ENCODE measurements around the gene SCAP.
"Not testable (repeated sequence)": the region's sequence is repeated elsewhere in the genome, so short reads cannot be mapped to it uniquely, and the experiment has no call there.

The SCAP gene

GRCh38 chr3:47479826-47480160, 4.1 kb upstream of the SCAP start:
- no peak for DNase-seq

DNA sequence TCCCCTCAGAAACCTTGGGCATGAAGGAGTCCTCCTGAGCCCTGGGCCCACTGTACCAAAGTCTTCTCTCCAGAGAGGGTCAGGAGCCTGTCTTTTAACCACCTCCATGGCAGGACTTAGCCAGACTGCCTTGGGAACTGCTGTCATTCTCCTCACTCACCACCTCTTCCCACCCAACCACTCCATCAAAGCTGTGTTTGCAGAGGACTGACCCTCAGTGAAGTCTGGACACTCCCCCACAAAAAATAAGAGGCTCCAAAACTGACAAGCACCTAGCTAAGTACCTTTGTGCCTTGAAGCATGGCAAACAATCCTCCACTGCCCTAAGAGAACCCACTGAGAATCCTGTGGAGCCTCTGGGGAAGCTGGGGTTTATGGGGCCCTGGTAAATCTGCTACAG, 2.3 kb upstream of the SCAP start:
- DNase-seq: no peak

DNA sequence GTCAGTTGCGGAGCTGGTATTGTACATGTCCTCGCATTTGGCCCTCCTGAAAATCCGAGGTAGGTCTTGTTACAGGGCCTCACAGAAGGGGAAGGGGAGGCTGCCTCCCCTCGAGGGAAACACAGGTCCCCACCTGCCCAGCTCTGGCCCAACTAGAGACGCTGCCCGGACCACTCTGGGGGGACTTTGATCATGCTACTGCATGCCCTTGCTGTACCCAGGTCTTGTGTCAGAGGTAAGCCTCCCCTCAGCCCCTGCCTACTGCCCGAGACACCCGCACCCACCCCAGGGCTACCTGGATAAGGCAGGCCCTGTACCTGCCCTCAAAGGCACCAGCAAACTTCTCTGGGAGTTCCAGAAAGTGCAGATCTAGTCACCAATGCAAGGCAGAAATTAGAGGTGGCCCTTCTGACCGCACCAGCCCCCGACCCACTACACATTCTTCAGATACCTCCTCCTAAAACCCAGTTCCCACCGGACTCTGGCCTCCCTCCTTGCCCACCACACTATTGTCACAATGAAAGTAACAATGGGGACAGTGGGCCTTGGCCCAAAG, 981 bp upstream of the SCAP start:
- no peak for DNase-seq

- no peak for DNase-seq
Observed at GRCh38 chr3:47476330-47476626, 537 bp upstream of the SCAP start.

GRCh38 chr3:47475029-47475569, 642 bp downstream of the SCAP start:
- peak; percentile 32 to 36 for DNase-seq

DNA sequence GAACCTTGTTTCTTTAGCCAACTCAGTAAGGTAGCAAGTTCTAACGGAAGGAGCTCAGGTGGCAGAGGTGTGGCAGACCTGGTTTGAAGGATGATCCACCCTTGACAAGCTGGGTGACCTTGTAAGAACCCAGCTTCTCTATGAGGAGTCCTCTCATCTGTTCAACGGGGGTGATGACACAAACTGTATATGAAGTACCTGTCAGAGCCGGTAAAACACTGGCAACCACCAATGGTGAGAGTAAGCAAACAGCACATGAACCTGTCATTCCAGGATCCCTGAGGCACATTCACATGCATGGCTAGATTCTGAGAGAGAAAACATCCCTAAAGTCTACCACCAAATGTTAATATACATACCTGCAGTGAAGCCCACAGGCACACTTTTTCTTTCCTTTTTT, 2.4 kb downstream of the SCAP start:
- no peak for DNase-seq

GRCh38 chr3:47469616-47470015, 6.1 kb downstream of the SCAP start:
- DNase-seq: no peak

- not testable (repeated sequence) for DNase-seq
Observed at GRCh38 chr3:47468315-47468714, 7.4 kb downstream of the SCAP start.

DNA sequence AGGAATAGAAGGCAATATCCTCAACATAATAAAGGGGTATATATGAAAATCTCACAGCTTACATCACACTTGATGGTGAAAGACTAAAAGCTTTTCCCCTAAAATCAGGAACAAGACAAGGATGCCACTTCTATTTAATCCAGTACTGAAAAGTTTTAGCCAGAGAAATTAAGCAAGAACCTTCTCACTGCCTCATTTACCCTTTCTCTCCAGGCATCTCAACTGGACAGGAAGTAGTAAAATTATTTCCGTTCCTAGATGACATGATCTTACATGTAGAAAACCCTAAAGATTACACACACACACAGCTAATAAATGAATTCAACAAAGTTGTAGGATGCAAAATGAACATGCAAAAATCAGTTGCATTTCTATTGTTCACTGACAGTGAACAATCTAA, 11.2 kb downstream of the SCAP start:
- DNase-seq: no peak

GRCh38 chr3:47459534-47460085, 16.1 kb downstream of the SCAP start:
- not testable (repeated sequence) for DNase-seq

DNA sequence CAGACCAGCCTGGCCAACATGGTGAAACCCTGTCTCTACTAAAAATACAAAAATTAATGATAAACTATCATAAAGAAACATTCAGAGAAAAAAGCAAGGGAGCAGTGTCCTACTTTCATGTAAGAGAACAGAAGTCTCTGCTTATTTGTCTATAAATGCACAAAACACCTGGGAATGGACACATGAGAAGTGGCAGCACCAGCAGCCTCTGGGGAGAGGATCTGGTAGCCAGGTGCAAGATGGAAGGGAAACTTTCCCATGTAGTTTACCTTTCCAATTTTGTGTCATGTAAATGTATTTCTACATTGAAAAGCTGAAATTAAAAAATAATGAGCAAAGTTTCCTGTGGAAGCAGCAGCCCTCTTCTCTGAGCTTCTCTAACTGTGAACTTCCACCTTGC, 18.8 kb downstream of the SCAP start:
- no peak for DNase-seq

DNA sequence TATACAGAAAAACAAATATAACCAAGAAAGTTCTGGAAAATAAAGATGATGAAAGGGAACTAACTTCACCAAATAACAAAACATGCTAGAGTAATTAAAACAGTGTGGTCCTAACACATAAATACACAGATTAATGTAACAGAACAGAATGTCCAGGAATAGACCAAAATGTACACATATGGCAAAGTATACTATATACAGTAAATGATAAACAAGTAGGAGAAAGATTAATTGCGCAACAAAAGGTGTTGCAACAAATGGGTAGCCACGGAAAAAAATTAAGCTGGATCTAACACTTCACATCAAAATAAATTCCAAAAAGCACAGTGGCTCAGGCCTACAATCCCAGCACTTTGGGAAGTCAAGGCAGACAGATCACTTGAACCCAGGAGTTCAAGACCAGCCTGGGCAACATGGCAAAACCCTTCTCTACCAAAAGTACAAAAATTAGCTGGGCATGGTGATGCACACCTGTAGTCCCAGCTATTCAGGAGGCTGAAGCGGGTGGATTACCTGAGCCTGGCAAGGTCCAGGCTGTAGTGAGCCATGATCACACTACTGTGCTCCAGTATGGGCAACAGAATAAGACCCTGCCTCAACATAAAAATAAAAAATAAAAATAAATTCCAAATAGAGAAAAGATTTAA, 19.8 kb downstream of the SCAP start:
- DNase-seq: no peak

- no peak for DNase-seq
Observed at GRCh38 chr3:47452453-47453215, 23.1 kb downstream of the SCAP start.

- no peak for DNase-seq
Observed at GRCh38 chr3:47444103-47444502, 31.6 kb downstream of the SCAP start.

DNA sequence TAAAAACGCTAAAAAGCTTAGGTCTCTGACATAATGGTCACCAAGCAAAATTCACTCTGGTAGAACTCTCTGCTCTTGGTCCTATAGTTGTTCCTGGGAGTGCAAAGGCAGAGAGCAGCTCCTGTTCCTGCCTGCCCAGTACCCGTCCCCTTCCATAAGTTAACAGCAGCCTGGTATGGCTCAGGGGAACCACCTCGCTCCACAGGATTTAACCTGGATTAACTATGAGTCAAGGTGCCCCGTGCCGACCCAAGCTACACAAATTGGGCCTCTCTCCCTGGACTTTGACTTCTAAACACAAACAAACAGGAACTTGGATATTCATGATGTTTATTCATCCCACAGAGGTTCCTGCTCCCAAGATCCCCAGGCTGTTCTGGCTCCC, 32.1 kb downstream of the SCAP start:
- DNase-seq: no peak

- DNase-seq: no peak
Observed at GRCh38 chr3:47441796-47442551, 33.8 kb downstream of the SCAP start.

GRCh38 chr3:47440131-47440530, 35.6 kb downstream of the SCAP start:
- no peak for DNase-seq

GRCh38 chr3:47436180-47436579, 39.6 kb downstream of the SCAP start:
- no peak for DNase-seq

- no peak for DNase-seq
Observed at GRCh38 chr3:47434849-47435248, 40.9 kb downstream of the SCAP start.

GRCh38 chr3:47433796-47434195, 41.9 kb downstream of the SCAP start:
- no peak for DNase-seq

DNA sequence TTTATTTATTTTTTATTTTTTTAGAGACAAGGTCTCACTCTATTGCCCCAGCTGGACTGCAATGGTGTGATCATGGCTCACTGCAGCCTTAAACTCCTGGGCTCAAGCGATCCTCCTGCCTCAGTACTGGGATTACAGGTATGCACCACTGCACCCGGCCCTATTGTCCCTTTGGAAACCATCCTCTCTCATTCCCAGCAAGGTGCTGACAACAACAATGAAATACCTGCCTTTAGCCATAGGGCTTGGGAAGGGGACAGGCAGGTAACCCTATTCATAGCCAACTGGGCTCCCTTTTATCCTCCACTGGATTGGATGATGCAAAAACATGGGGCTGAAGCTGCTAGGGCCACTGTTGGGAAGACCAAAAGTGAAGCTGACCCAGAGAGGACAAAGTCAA, 43.1 kb downstream of the SCAP start:
- DNase-seq: no peak

DNA sequence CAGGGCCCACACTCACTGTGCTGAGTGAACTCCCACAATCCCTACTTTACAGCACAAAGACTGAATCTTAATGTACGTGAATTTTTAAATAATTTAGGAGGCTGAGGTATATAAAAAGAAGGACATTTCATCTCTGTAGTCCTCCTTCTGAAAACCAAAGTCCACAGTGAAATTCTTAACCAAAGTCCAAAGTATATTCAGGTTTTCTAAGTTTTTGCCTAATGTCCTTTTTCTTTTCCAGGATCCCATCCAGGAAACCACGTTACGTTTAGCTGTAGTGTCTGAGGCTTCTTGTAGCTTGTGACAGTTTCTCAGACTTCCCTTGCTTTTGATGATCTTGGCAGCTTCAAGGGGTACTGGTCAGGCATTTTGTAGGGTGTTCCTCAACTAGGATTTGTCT, 44.5 kb downstream of the SCAP start:
- DNase-seq: no peak

- DNase-seq: no peak
Observed at GRCh38 chr3:47430606-47431005, 45.1 kb downstream of the SCAP start.

All from activated CD4-positive, alpha-beta T cell treated with anti-CD3 and anti-CD28 coated beads, Interleukin-2, amount 50 U/mL, for 4 hours (primary cell).